ENCODE data around the gene PARD3. TPM values are rescaled to one million over a fixed set of nuclear protein-coding genes. Genes with fewer than 3 reads are reported as not detected.

PARD3 gene
- total RNA-seq, 3 donors from 2014 or later (not counting 1 experiment from before 2014, with no cell fraction given) = 0.14 to 0.49 (median 0.38) TPM

DNA sequence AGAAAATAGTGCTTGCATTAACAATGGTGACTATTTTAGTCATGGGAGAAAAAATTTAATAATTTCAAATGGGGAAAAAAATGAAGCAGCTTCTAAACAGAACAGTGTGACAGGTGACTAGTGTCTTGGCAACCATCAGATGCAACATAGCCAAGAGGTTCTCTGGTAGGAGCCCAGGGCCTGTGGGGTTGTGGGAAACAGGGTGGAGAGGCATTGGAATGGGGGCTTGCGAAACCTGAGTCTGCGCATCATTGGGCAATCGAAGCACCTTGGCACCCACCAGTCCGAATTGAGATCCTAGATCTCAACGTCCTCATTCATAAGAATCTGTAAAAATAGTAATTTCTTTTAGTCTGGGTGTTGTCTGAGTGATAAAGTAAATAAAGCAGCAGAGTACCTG lies 19.2 kb upstream of the PARD3 start:
- WGBS (ENCODE audit: insufficient coverage) = 95% methylated on average over 5 of the region's 5 CpGs
- Mint-ChIP-seq H3K9me3 (peaks cover 0 to 3% of the 10 kb centered on the region in 2 donors), H3K4me1 (no peaks in the 10 kb centered on the region), H3K4me3 (no peak overlapping the region), H3K27ac (no peak overlapping the region), H3K27me3 (ENCODE audit: low read depth in 2 of 2) (peaks cover 0 to 8% of the 10 kb centered on the region in 2 donors), H3K36me3 (no peaks in the 10 kb centered on the region)
- DNase-seq (no peak), ATAC-seq (no peak)
- Histone ChIP-seq H3K4me1 (ENCODE audit: control insufficient read depth, insufficient read depth, low read length) (no peaks in the 10 kb centered on the region), H3K4me3 (ENCODE audit: low read length) (no peak overlapping the region), H3K36me3 (ENCODE audit: control insufficient read depth, insufficient read depth, low read length) (no peaks in the 10 kb centered on the region), H3K27ac (ENCODE audit: low read length) (no peak overlapping the region), H3K27me3 (ENCODE audit: control insufficient read depth, insufficient read depth, low read length) (no peaks in the 10 kb centered on the region), H3K9me3 (ENCODE audit: control insufficient read depth, insufficient read depth, low read length) (no peaks in the 10 kb centered on the region)
- TF ChIP-seq, protein P1, sequence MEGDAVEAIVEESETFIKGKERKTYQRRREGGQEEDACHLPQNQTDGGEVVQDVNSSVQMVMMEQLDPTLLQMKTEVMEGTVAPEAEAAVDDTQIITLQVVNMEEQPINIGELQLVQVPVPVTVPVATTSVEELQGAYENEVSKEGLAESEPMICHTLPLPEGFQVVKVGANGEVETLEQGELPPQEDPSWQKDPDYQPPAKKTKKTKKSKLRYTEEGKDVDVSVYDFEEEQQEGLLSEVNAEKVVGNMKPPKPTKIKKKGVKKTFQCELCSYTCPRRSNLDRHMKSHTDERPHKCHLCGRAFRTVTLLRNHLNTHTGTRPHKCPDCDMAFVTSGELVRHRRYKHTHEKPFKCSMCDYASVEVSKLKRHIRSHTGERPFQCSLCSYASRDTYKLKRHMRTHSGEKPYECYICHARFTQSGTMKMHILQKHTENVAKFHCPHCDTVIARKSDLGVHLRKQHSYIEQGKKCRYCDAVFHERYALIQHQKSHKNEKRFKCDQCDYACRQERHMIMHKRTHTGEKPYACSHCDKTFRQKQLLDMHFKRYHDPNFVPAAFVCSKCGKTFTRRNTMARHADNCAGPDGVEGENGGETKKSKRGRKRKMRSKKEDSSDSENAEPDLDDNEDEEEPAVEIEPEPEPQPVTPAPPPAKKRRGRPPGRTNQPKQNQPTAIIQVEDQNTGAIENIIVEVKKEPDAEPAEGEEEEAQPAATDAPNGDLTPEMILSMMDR (IDR thresholded peaks at IDR 0.05) = no peak
- intact Hi-C loops (cut with micrococcal nuclease) = no loop called here

DNA sequence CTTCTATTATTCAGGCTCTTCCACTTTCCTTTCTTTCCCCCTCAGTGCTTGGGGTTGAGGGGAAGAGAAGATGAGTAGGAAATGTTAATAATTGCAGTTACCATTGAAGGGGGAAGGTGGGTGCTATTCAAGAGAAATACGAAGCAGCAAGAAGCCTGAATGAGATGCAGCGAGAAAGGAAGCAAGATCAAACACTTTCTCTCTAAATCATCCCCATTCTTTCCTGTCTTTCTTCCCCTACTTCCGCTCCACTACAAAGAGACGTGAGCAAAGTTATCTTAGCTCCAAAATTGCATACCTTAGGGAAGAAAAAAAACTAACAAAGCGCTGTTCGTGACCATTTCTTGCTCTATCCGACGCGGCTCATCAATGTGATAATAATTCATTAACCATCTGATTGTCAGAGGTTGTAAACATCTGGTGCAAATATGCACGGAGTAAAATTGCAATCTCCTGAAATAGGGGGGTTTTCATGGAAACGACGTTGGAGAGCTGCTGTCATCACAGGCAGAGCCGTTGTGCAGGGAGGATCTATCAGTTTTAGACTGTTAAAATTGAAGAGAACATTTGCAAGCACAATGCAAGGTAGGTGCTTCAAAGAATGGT lies 15.2 kb upstream of the PARD3 start:
- Mint-ChIP-seq H3K4me3 (no peak overlapping the region), H3K27me3 (ENCODE audit: low read depth in 2 of 2) (peaks cover 0 to 6% of the 10 kb centered on the region in 2 donors), H3K36me3 (no peaks in the 10 kb centered on the region), H3K4me1 (no peaks in the 10 kb centered on the region), H3K9me3 (peaks cover 0 to 3% of the 10 kb centered on the region in 2 donors), H3K27ac (no peak overlapping the region)
- 20% methylated on average over 13 of the region's 13 CpGs for WGBS (ENCODE audit: insufficient coverage)
- Histone ChIP-seq H3K36me3 (ENCODE audit: control insufficient read depth, insufficient read depth, low read length) (no peaks in the 10 kb centered on the region), H3K4me3 (ENCODE audit: low read length) (no peak overlapping the region), H3K27me3 (ENCODE audit: control insufficient read depth, insufficient read depth, low read length) (no peaks in the 10 kb centered on the region), H3K9me3 (ENCODE audit: control insufficient read depth, insufficient read depth, low read length) (no peaks in the 10 kb centered on the region), H3K27ac (ENCODE audit: low read length) (no peak overlapping the region), H3K4me1 (ENCODE audit: control insufficient read depth, insufficient read depth, low read length) (no peaks in the 10 kb centered on the region)
- ATAC-seq (no peak), DNase-seq (no peak)
- intact Hi-C loops (cut with micrococcal nuclease) = no loop called here
- TF ChIP-seq, protein P1 (IDR thresholded peaks at IDR 0.05) = no peak

DNA sequence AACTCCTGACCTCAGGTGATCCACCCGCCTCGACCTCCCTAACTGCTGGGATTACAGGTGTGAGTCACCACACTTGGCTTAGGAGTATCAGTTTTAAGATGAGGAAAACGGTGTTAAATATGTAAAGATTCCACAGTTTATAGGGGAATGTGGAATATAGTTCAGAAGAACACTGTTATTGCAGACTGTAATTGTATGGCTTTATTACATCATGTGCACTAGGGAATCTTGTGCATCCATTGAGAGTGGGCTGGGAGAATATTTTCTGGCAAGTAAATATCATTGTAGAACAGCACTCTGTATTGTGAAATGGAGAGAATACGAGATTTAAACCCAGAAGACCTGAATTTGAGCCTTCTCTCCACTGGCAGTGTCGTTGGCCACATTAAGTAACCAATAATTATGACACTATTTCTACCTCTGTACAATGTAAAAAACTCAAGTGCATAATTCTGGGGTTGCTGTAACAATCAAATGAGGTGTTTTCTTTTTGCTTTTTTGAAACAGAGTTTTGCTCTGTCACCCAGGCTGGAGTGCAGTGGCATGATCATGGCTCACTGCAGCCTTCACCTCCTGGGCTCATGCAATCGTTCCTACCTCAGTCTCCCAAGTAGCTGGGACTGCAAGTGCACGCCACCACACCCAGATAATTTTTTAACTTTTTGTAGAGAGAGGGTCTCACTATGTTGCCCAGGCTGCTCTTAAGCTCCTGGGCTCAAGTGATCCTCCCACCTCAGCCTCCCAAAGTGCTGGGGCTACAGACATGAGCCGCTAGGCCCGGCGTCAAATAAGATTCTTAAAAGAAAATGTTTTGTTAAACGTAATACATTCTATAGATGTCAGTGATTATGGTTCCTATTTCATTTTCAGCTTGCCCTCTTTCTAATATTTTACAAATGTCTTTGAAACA lies 12.0 kb upstream of the PARD3 start:
- H3K27me3 ChIP-seq (ENCODE audit: control insufficient read depth, insufficient read depth, low read length) = no peaks in the 10 kb centered on the region
- TF ChIP-seq, protein P1 (IDR thresholded peaks at IDR 0.05) = no peak
- ATAC-seq (no peak), DNase-seq (no peak)
- peaks cover 0 to 13% of the 10 kb centered on the region in 2 donors for H3K27me3 Mint-ChIP-seq (ENCODE audit: low read depth in 2 of 2)
- H3K27ac ChIP-seq (ENCODE audit: low read length) = no peak overlapping the region
- no peak overlapping the region for H3K4me3 ChIP-seq (ENCODE audit: low read length)
- H3K4me3 Mint-ChIP-seq = no peak overlapping the region
- no peaks in the 10 kb centered on the region for H3K36me3 ChIP-seq (ENCODE audit: control insufficient read depth, insufficient read depth, low read length)
- H3K36me3 Mint-ChIP-seq = no peaks in the 10 kb centered on the region
- H3K27ac Mint-ChIP-seq = no peak overlapping the region
- WGBS (ENCODE audit: insufficient coverage) = 80% methylated on average over 10 of the region's 11 CpGs
- no peaks in the 10 kb centered on the region for H3K9me3 Mint-ChIP-seq
- intact Hi-C loops (cut with micrococcal nuclease) = no loop called here
- no peaks in the 10 kb centered on the region for H3K4me1 Mint-ChIP-seq
- no peaks in the 10 kb centered on the region for H3K9me3 ChIP-seq (ENCODE audit: control insufficient read depth, insufficient read depth, low read length)
- no peaks in the 10 kb centered on the region for H3K4me1 ChIP-seq (ENCODE audit: control insufficient read depth, insufficient read depth, low read length)
